ENCODE data around the gene VIPR1.

Gene VIPR1

GRCh38 chr3:42581400-42581708, 78.9 kb downstream of the VIPR1 start:
- no peak for DNase-seq

DNA sequence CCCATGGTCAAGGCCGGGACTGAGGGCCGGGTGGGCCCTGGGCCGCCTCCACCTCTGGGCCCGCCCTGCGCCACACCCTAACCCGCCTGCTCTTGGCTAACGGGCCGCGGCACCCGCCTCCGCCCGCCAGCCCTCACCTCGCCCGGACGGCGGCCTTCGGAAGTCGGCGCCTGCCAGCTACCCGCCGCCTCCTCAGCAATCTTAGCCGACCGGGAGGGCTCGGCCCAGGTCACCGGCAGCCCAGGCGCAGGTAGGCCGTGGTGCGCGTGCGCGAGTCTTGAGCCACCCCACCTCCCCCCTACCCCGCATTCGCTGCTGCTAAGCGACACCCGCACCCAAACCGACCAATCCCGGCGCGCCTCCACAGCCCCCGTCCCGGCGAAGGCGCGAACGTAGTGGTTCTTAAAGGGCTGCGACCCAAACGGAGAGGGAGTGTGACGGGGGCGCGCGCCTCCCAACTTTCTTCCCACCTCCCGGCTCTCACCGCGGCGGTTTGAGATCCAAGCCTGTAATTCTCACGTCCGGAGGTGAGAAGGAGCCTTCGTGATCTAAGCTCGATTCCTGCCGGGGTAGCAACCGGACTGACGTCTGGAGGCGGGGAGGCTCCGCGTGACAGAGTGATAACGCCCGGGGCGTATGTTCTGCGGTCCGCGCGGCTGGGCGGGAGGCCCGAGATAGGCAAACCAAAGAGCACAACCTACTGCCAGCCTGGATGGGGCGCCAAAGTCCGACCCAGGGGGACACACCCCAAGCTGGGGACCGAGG, 79.4 kb downstream of the VIPR1 start, which contains the start of gene SEC22C:
Gene SEC22C (minus strand): TSS at position 259 of the 765 bp plus-strand sequence. CDS start 12,921 bp downstream, outside the sequence.
- peak; percentile 98 for DNase-seq

- no peak for DNase-seq
Observed at GRCh38 chr3:42582474-42583070, 80.1 kb downstream of the VIPR1 start.
